ENCODE measurements around the gene PCK2. TPM values are rescaled to one million over a fixed set of nuclear protein-coding genes. Genes with fewer than 3 reads are reported as not detected.

The PCK2 gene
- total and polyA plus RNA-seq, 2 of the 13 experiments (the other 11 are each of a cell fraction or from before 2014, with no cell fraction given) = 129 to 272 TPM

- TF ChIP-seq SOX13 (IDR thresholded peaks at IDR 0.05) (0 out of 2 replicates have a peak, but pooled peaks have one; percentile 40), SOX13 (CRISPR knock-in tag; conservative IDR thresholded peaks at IDR 0.05 in 1 of 2, IDR thresholded peaks at IDR 0.05 in 1 of 2) (0 out of 4 replicates have a peak, but pooled peaks of 1 of the 2 experiments have one; percentile 75), NR1H2 (CRISPR knock-in tag; IDR thresholded peaks at IDR 0.05; ENCODE audit: borderline replicate concordance, low read depth) (no peak), ZNF281 (CRISPR knock-in tag; IDR thresholded peaks at IDR 0.05; ENCODE audit: borderline replicate concordance) (peak; percentile 3), ZNF629 (CRISPR knock-in tag; conservative IDR thresholded peaks at IDR 0.05) (0 out of 2 replicates have a peak, but pooled peaks have one; percentile 26), NFYC (CRISPR knock-in tag; IDR thresholded peaks at IDR 0.05) (peak; percentile 87), ZZZ3 (CRISPR knock-in tag; IDR thresholded peaks at IDR 0.05; ENCODE audit: borderline replicate concordance) (no peak), ZSCAN29 (CRISPR knock-in tag; conservative IDR thresholded peaks at IDR 0.05) (0 out of 2 replicates have a peak, but pooled peaks have one; percentile 20), MYC (CRISPR knock-in tag; IDR thresholded peaks at IDR 0.05; ENCODE audit: borderline replicate concordance) (no peak; the same call in 1 of the 2 replicates), SNAI1 (CRISPR knock-in tag; IDR thresholded peaks at IDR 0.05; ENCODE audit: borderline replicate concordance) (no peak), ZNF724P (CRISPR knock-in tag; IDR thresholded peaks at IDR 0.05; ENCODE audit: borderline replicate concordance) (peak; percentile 79; the same call in 1 of the 2 replicates), ZFP37 (CRISPR knock-in tag; IDR thresholded peaks at IDR 0.05; ENCODE audit: borderline replicate concordance) (0 out of 2 replicates have a peak, but pooled peaks have one; percentile 11), KDM5B (CRISPR knock-in tag; IDR thresholded peaks at IDR 0.05; ENCODE audit: borderline replicate concordance) (peak; percentile 78), TCF12 (IDR thresholded peaks at IDR 0.05) (no peak), TCF12 (CRISPR knock-in tag; IDR thresholded peaks at IDR 0.05) (no peak), NFIB (CRISPR knock-in tag; IDR thresholded peaks at IDR 0.05; ENCODE audit: borderline replicate concordance) (no peak)
- TF ChIP-seq, protein P1, sequence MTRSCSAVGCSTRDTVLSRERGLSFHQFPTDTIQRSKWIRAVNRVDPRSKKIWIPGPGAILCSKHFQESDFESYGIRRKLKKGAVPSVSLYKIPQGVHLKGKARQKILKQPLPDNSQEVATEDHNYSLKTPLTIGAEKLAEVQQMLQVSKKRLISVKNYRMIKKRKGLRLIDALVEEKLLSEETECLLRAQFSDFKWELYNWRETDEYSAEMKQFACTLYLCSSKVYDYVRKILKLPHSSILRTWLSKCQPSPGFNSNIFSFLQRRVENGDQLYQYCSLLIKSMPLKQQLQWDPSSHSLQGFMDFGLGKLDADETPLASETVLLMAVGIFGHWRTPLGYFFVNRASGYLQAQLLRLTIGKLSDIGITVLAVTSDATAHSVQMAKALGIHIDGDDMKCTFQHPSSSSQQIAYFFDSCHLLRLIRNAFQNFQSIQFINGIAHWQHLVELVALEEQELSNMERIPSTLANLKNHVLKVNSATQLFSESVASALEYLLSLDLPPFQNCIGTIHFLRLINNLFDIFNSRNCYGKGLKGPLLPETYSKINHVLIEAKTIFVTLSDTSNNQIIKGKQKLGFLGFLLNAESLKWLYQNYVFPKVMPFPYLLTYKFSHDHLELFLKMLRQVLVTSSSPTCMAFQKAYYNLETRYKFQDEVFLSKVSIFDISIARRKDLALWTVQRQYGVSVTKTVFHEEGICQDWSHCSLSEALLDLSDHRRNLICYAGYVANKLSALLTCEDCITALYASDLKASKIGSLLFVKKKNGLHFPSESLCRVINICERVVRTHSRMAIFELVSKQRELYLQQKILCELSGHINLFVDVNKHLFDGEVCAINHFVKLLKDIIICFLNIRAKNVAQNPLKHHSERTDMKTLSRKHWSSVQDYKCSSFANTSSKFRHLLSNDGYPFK (CRISPR knock-in tag; IDR thresholded peaks at IDR 0.05; ENCODE audit: borderline replicate concordance) = peak; percentile 52
- TF ChIP-seq, protein P2, sequence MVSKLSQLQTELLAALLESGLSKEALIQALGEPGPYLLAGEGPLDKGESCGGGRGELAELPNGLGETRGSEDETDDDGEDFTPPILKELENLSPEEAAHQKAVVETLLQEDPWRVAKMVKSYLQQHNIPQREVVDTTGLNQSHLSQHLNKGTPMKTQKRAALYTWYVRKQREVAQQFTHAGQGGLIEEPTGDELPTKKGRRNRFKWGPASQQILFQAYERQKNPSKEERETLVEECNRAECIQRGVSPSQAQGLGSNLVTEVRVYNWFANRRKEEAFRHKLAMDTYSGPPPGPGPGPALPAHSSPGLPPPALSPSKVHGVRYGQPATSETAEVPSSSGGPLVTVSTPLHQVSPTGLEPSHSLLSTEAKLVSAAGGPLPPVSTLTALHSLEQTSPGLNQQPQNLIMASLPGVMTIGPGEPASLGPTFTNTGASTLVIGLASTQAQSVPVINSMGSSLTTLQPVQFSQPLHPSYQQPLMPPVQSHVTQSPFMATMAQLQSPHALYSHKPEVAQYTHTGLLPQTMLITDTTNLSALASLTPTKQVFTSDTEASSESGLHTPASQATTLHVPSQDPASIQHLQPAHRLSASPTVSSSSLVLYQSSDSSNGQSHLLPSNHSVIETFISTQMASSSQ (IDR thresholded peaks at IDR 0.05; ENCODE audit: low read depth) = peak; percentile 51
- TF ChIP-seq, protein P2 (CRISPR knock-in tag; IDR thresholded peaks at IDR 0.05; ENCODE audit: borderline replicate concordance) = peak; percentile 65; the same call in 1 of the 2 replicates
These were observed 53.1 kb downstream of the PCK2 start, which contains the start of gene RNF31 (continued) for GRCh38 chr14:24146978-24147760.
